Activated naive CD8-positive, alpha-beta T cell treated with anti-CD3 and anti-CD28 coated beads for 36 hours (primary cell): Measurements from ENCODE around the gene CCDC197. TPM values are rescaled to one million over a fixed set of nuclear protein-coding genes. Genes with fewer than 3 reads are reported as not detected.

Source experiments
- DNase-seq: peaks from one replicate; pipeline ENCODE4 v3.0.0; 2021
- H3K27ac Mint-ChIP-seq: one replicate; pipeline ENCODE4 v1.8.0; 2022; ENCODE audit warnings: mild to moderate bottlenecking, moderate library complexity, mixed read lengths
- H3K27me3 Mint-ChIP-seq: one replicate; pipeline ENCODE4 v1.8.0; 2022; ENCODE audit warnings: mild to moderate bottlenecking, mixed read lengths
- H3K36me3 Mint-ChIP-seq: one replicate; pipeline ENCODE4 v1.8.0; 2021; ENCODE audit warnings: mild to moderate bottlenecking, mixed read lengths
- H3K4me1 Mint-ChIP-seq: one replicate; pipeline ENCODE4 v1.8.0; 2021; ENCODE audit warnings: mixed read lengths
- H3K4me3 Mint-ChIP-seq: one replicate; pipeline ENCODE4 v1.8.0; 2022; ENCODE audit warnings: mild to moderate bottlenecking, moderate library complexity, mixed read lengths
- H3K9me3 Mint-ChIP-seq: one replicate; pipeline ENCODE4 v1.8.0; 2022; ENCODE audit warnings: mixed read lengths
- total RNA-seq, 2 experiments: library from RNA; stranded (reverse); gene quantifications; one replicate each; pipeline ENCODE4 v1.2.3, GENCODE V29; 2021

Gene CCDC197
- total RNA-seq, 2 experiments from 2014 or later, result not detected

GRCh38 chr14:94043111-94043755, 46.1 kb downstream of the CCDC197 start:
- no peaks in the 10 kb centered on the region for H3K9me3 Mint-ChIP-seq
- no peak for DNase-seq
- no peaks in the 10 kb centered on the region for H3K27me3 Mint-ChIP-seq
- no peaks in the 10 kb centered on the region for H3K4me1 Mint-ChIP-seq
- H3K27ac Mint-ChIP-seq, result no peak overlapping the region
- peaks cover 7% of the 10 kb centered on the region for H3K36me3 Mint-ChIP-seq
- no peak overlapping the region for H3K4me3 Mint-ChIP-seq

- no peaks in the 10 kb centered on the region for H3K4me1 Mint-ChIP-seq
- no peak overlapping the region for H3K27ac Mint-ChIP-seq
- no peaks in the 10 kb centered on the region for H3K9me3 Mint-ChIP-seq
- H3K27me3 Mint-ChIP-seq, result no peaks in the 10 kb centered on the region
- DNase-seq, result no peak
- peaks cover 10% of the 10 kb centered on the region for H3K36me3 Mint-ChIP-seq
- H3K4me3 Mint-ChIP-seq, result no peak overlapping the region
Observed at GRCh38 chr14:94043756-94044475, 46.8 kb downstream of the CCDC197 start.

GRCh38 chr14:94044476-94045091, 47.5 kb downstream of the CCDC197 start:
- no peak overlapping the region for H3K27ac Mint-ChIP-seq

GRCh38 chr14:94045101-94045500, 48.0 kb downstream of the CCDC197 start:
- Mint-ChIP-seq H3K27ac (no peak overlapping the region), H3K4me3 (no peak overlapping the region), H3K27me3 (no peaks in the 10 kb centered on the region), H3K9me3 (no peaks in the 10 kb centered on the region), H3K36me3 (peaks cover 10% of the 10 kb centered on the region), H3K4me1 (no peaks in the 10 kb centered on the region)
- DNase-seq, result no peak

More at GRCh38 chr14:94044476-94045091, 47.5 kb downstream of the CCDC197 start:
- no peak for DNase-seq
- H3K4me3 Mint-ChIP-seq, result no peak overlapping the region
- H3K4me1 Mint-ChIP-seq, result no peaks in the 10 kb centered on the region
- H3K9me3 Mint-ChIP-seq, result no peaks in the 10 kb centered on the region
- no peaks in the 10 kb centered on the region for H3K27me3 Mint-ChIP-seq
- peaks cover 10% of the 10 kb centered on the region for H3K36me3 Mint-ChIP-seq

- H3K4me3 Mint-ChIP-seq, result no peak overlapping the region
- no peaks in the 10 kb centered on the region for H3K27me3 Mint-ChIP-seq
- H3K36me3 Mint-ChIP-seq, result peaks cover 11% of the 10 kb centered on the region
- peak overlapping the region; percentile 25 for H3K27ac Mint-ChIP-seq
- no peaks in the 10 kb centered on the region for H3K4me1 Mint-ChIP-seq
- DNase-seq, result no peak
- H3K9me3 Mint-ChIP-seq, result no peaks in the 10 kb centered on the region
Observed at GRCh38 chr14:94045563-94046345, 48.7 kb downstream of the CCDC197 start.

GRCh38 chr14:94046696-94047250, 49.7 kb downstream of the CCDC197 start:
- Mint-ChIP-seq H3K36me3 (peaks cover 20% of the 10 kb centered on the region), H3K27ac (no peak overlapping the region), H3K27me3 (no peaks in the 10 kb centered on the region), H3K4me3 (no peak overlapping the region), H3K4me1 (no peaks in the 10 kb centered on the region), H3K9me3 (no peaks in the 10 kb centered on the region)
- DNase-seq, result no peak

- Mint-ChIP-seq H3K9me3 (no peaks in the 10 kb centered on the region), H3K27me3 (no peaks in the 10 kb centered on the region), H3K4me3 (no peak overlapping the region), H3K4me1 (peaks cover 4% of the 10 kb centered on the region), H3K36me3 (peaks cover 22% of the 10 kb centered on the region), H3K27ac (no peak overlapping the region)
- no peak for DNase-seq
Observed at GRCh38 chr14:94047581-94047980, 50.5 kb downstream of the CCDC197 start.

GRCh38 chr14:94048691-94049624, 51.9 kb downstream of the CCDC197 start:
- Mint-ChIP-seq H3K27me3 (no peaks in the 10 kb centered on the region), H3K36me3 (peaks cover 25% of the 10 kb centered on the region), H3K9me3 (no peaks in the 10 kb centered on the region), H3K4me1 (peaks cover 7% of the 10 kb centered on the region), H3K27ac (no peak overlapping the region), H3K4me3 (no peak overlapping the region)
- no peak for DNase-seq

- peaks cover 30% of the 10 kb centered on the region for H3K36me3 Mint-ChIP-seq
- peaks cover 7% of the 10 kb centered on the region for H3K4me1 Mint-ChIP-seq
- H3K27ac Mint-ChIP-seq, result no peak overlapping the region
- no peaks in the 10 kb centered on the region for H3K27me3 Mint-ChIP-seq
- no peaks in the 10 kb centered on the region for H3K9me3 Mint-ChIP-seq
- DNase-seq, result no peak
- no peak overlapping the region for H3K4me3 Mint-ChIP-seq
Observed at GRCh38 chr14:94049625-94050023, 52.5 kb downstream of the CCDC197 start.

GRCh38 chr14:94050231-94050880, 53.3 kb downstream of the CCDC197 start:
- H3K9me3 Mint-ChIP-seq, result no peaks in the 10 kb centered on the region
- no peaks in the 10 kb centered on the region for H3K27me3 Mint-ChIP-seq
- no peak overlapping the region for H3K4me3 Mint-ChIP-seq
- H3K27ac Mint-ChIP-seq, result peak overlapping the region; percentile 16
- no peak for DNase-seq
- H3K4me1 Mint-ChIP-seq, result peaks cover 7% of the 10 kb centered on the region
- H3K36me3 Mint-ChIP-seq, result peaks cover 34% of the 10 kb centered on the region

- Mint-ChIP-seq H3K27me3 (no peaks in the 10 kb centered on the region), H3K36me3 (peaks cover 42% of the 10 kb centered on the region), H3K9me3 (no peaks in the 10 kb centered on the region), H3K27ac (peak overlapping the region; percentile 16), H3K4me3 (no peak overlapping the region), H3K4me1 (peaks cover 7% of the 10 kb centered on the region)
- no peak for DNase-seq
Observed at GRCh38 chr14:94051115-94051514, 54.0 kb downstream of the CCDC197 start.

GRCh38 chr14:94051779-94052178, 54.7 kb downstream of the CCDC197 start:
- Mint-ChIP-seq H3K4me1 (peaks cover 13% of the 10 kb centered on the region), H3K27ac (peak overlapping the region; percentile 62), H3K4me3 (no peak overlapping the region), H3K36me3 (peaks cover 47% of the 10 kb centered on the region), H3K9me3 (no peaks in the 10 kb centered on the region), H3K27me3 (no peaks in the 10 kb centered on the region)
- DNase-seq, result no peak

GRCh38 chr14:94052199-94052598, 55.1 kb downstream of the CCDC197 start:
- Mint-ChIP-seq H3K9me3 (no peaks in the 10 kb centered on the region), H3K4me1 (peaks cover 17% of the 10 kb centered on the region), H3K36me3 (peaks cover 48% of the 10 kb centered on the region), H3K4me3 (no peak overlapping the region), H3K27me3 (no peaks in the 10 kb centered on the region), H3K27ac (peak overlapping the region; percentile 62)
- no peak for DNase-seq
